ENCODE results near the gene MYCN.
"Not testable (repeated sequence)": the region's sequence is repeated elsewhere in the genome, so short reads cannot be mapped to it uniquely, and the experiment has no call there.

MYCN gene

DNA sequence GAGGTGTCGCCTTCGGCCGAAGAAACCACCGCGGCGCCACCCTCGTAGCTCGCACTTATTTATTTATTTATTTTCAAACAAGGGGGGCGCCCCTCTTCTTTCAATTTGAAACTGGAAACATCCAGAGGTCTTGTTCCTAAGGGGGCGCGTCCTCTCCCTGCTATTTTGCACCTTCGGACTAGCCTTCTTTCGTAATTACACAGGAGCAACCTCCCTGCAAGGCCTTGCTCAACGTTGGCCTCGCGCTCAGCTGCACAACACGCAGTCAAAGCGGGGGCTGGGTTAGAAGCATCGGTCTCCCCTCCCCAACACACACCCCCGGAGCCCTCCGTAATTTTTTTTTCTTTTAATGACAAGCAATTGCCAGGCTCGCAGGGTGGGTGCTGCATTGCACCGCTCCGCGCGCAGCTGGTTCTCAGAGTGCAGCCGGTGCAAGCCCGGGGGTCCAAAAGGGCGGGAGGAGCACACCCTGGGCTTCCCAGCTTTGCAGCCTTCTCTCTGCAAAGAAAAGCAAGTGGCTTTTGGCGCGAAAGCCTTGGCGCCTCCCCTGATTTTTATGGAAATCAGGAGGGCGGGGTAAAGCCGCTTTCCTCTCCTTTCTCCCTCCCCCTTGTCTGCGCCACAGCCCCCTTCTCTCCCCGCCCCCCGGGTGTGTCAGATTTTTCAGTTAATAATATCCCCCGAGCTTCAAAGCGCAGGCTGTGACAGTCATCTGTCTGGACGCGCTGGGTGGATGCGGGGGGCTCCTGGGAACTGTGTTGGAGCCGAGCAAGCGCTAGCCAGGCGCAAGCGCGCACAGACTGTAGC is at the start of gene MYCN:
MYCN (plus strand) TSS at position 697 of the 807 bp plus-strand sequence. CDS start 1,515 bp downstream, outside the sequence.
- DNase-seq: peak; percentile 66

DNA sequence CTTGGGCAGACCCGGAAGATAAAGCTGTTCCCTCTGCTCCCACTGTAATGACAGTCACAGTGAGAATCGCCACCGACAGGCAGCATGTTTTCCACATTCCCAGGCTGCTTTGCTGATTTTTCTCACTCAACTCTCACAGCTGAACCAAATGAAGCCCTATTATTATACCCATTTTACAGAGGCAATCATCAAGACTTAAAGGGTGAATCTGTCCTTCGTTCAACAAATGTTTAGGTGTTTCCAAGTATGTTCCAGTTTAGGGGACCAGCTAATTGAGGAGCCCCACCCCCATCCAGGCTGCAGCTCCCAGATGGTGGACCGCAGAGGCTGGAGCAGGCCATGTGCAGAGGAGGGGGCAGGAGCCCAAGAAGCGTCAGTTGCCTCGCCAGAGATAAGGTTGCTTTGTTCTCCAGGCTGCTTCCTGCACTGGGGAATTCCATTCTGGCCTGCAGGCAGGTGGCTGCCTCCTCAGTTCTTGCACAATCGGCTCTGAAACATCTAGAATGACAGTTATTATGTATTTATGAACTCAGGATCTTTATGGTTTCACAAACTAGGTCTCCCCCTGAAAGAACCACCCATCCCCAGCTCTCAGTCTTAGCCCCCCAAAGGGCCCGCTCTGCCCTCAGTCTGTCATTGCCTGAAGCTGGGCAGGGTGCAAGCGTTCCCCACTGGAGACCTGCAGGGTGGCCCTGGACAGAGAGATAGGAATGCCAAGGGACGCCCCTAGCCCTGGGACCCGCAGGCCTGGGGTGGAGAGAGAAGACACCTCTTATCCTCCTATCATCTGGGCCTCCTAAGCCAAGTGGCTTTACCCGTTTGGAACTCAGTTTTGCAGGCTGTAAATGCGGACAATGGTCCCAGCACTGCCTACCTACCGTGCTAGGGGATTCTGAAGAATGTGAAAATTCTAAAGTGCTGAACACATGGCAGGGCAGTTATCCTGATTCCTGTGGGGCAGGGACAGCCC is 49.1 kb upstream of the MYCN start:
- DNase-seq: no peak

DNA sequence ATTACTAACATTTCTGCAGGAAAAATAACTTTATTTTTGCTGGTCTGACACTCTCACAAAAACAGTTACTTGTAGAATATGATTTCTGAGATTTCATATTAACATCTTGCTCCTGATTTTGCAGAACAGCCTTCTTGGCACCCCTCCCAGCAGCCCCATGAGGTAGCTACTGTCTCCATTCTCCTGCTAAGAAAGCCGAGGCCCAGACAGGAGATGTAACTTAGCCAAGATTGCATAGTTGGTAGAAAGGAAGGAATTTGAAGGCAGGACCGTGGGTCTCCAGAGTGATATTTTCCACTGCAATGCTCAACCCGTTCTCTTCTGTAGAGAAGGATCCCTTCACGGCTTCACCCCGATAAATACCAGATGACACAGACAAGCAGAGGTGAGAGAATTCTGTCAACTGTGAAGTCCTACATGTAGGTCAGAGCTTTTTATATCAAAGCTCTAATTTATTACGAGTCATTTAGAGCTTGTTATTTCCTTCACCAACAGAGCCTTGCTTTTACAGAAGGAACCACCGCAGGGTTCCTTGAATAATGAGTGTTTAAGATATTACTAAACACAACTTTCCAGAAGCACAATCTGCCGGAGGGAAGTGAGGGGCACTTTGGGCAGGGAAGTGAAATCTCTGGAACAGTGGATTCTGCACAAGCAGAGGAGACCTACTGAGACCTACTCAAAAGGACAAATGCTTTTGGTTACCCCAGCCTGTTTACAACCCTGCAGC is 48.0 kb upstream of the MYCN start:
- DNase-seq: no peak

DNA sequence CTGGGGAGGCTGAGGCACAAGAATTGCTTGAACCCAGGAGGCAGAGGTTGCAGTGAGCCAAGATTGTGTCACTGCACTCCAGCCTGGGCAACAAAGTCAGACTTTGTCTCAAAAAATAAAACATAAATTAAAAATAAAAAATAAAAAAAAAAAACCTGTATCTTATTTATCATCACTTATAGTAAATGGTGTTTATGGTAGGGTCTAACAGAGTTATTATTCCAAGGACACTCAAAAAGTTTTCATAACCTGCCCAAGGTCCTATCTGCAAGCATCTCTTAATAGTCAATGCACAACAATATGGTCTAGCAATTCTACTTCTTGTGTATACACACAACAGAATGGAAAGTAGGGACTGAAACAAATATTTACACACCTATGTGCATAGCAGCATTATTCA is 47.3 kb upstream of the MYCN start:
- no peak for DNase-seq

DNA sequence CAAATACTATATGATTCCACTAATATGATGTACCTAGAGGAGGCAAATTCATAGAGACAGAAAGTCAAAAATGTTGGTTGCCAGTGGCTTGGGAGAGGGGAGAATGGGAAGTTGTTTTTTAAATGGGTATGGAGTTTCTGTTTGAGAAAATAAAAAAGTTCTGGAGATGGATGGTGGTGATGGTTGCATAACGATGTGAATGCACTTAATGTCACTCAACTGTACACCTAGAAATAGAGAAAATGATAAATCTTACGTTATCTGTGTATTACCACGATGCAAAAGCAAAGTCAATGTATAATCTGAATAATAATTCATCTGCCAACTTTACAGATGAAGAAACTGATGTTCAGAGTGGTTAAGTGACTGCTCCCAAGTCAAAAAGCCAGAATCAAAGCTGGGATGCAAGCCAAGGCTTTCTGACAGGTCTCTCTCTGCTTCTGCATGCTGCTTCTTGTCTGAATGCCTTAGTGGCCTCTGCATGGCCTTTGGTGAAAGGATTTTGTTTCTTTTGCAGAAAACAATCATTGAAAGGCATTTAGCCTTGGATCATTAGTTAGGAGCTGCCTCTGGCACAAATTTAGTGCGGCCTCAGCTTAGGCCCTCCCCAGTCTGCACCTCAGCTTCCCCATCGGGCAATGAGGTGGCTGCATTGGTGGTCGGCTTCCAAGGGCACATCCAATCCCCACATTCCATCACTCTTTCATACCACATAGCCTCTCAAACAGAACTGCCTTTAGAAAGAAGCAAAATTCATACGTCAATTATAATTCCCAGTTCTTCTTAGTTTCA is 46.5 kb upstream of the MYCN start:
- DNase-seq: no peak

GRCh38 chr2:15894481-15895144 is 45.7 kb upstream of the MYCN start:
- DNase-seq: no peak

DNA sequence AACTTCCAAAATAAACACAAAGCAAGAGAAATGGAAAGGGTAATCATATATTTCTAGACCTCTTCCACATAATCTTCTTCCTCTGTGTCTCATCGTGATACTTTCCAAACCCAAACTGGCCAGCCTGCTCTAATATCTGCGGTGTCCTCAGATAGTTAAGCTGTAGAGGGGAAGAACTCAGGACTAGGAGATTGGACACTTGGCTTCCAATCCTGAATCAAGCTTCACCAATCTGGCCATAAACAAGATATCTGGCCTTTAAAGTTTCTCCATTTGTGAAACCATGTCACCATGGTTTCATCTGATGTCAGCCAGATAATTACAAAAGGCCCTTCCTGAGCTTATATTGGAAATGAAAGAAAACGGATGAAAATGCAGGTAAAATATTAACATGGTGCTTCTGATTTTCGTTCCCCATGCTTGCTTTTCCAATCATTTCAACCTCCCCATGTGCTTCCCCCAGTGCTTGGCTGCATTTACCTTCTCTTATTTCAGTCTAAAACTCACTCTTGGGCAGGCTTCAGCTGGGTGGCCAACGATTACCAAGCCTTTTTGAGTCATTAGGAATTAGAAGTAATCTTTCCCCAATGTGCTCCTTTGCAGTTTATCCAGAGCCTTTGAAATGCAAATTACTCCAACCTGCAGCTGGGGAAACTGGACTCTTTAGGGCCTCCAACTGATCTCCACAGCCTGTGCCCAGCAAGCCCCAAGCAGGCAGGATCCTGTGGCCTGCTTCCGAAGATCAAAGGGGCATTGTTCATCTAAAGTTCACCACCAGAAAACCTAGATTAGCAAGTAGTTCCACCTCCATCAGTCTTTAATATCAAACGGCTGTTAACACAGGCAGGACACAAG is 44.5 kb upstream of the MYCN start:
- no peak for DNase-seq

DNA sequence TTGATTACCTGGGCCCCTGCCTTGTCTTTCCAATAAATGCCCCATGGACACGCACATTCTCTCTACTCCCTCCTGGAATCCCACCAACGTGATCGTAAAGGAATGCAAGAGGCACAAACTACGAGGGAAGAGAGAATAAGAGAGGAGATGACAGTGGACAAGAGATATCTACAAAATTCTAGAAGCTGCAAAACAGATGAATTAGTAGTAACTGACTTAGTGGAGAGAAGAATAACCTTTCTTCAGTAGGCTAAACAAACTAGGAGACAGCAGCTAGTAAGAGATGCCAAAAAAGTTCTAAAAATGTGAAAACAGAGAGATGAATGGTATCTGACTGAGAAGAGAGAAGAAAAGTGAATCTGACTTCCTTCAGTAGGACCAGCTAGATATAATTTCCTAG is 43.5 kb upstream of the MYCN start:
- no peak for DNase-seq

DNA sequence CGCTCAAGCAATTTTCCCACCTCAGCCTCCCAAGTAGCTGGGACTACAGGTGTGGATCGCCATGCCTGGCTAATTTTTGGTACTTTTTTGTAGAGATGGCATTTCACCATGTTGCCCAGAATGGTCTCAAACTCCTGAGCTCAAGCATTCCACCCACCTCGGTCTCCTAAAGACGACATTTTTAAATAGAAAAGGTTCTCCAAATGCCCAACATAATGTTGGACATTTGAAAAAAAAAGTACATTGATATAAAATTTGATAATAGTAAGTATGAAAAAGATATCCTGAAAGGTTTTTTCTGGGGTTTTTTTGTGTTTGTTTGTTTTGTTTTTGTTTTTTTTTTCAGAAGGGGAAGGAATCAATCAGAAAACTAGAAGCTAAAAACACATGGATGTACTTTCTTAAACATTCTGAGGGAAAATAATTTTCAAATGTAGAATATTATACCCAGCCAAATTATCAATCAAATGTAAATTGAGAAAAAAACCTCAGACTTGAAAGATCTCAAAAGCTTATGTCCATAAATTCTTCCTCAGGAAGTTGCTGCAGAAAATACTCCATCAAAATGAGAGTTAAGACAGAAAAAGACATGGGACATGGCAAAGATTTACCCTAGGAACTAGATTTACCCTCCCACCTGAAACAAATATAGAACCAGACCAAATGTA is 42.8 kb upstream of the MYCN start:
- DNase-seq: no peak

DNA sequence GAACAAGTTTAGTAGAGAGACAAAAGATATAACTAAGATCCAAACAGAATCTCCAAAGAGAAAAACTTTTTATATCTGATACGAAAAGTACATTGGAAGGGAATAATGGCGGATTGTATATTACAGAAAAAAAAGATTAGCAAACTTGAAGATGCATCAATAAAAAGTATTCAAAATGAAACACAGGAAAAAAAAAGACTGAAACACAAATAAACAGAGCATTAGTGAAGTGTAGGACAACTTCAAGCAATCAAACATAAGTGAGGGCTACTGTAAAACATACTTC is 41.1 kb upstream of the MYCN start:
- DNase-seq: no peak

GRCh38 chr2:15899751-15900493 is 40.4 kb upstream of the MYCN start:
- no peak for DNase-seq

DNA sequence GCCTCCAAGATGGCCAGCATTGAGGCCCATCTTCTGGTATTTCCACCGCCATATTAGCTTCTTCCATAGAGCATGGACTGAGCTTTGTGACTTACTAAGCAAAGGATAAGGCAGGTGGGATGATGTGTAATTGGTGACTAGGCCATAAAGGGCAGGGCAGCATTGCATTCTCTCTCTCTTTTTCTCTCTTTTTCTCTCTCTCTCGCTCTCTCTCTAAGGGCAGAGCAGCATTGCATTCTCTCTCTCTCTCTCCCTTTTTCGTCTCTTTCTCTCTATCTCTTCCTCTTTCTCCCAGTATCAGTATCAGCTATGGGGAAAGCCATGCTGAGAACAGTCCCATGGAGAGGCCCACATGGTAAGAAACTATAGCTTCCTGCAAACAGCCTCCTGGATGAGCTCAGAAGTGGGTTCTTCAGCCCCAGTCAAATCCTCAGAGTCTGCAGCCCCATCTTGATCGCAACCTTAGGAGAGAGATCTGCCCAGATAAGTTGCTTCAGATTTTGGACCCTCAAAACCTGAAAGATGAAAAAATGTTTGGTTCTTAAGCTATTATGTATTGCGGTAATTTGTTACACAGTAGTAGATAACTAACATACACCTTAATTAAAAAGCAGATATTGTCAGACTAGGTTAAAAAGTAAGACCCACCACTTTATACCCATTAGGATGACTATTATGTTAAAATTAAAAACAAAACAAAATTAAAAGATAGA is 39.1 kb upstream of the MYCN start:
- no peak for DNase-seq

- DNase-seq: no peak
Measured at GRCh38 chr2:15901808-15902130, 38.6 kb upstream of the MYCN start.

DNA sequence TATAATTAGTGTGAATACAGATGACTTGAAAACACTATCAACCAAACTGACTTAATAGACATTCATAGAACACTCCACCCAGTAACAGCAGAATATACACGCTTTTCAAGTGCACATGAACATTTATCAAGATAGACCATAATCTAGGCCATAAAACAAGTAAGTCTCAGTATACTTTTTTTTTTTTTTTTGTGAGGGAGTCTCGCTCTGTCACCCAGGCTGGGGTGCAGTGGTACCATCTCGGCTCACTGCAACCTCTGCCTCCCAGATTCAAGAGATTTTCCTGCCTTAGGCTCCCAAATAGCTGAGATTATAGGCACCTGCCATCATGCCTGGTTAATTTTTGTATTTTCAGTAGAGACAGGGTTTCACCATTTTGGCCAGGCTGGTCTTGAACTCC is 36.4 kb upstream of the MYCN start:
- not testable (repeated sequence) for DNase-seq

DNA sequence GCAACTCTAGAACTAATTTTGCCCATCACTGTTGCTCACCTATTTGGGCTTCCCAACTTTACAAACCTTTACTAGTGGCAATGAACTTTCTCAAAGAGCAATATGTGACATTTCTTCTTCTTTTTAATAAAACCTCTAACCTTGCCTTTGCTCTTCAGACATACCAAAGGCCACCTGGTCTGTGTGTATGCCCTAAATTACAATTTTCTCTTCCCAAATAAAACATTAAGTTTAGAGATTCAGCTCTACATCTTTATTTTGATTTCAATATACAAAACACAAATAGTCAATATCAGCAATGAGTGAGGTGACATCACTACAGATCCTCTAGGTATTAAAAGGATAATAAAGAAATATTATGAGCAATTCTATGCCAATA is 35.1 kb upstream of the MYCN start:
- DNase-seq: no peak

DNA sequence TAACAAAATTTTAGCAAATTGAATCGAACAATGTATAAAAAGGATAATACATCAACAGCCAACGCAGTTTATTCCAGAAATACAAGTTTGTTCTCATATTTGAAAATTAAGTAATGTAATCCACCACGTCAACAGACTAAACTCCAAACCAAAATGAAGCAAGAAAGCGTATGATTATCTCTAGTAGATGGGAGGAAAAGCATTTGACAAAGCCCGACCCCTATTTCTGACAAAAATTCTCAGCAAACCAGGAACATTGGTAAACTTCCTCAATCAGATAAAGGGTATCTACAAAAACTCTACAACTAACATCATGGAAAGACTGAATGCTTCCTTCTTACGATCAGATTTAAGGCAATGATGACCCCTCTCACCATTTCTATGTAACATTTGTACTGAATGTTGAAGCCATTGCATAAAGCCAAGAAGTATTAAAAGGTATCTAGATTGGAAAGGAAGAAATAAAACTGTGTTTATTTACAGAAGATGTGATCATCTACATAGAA is 34.3 kb upstream of the MYCN start:
- DNase-seq: no peak

GRCh38 chr2:15906778-15907177 is 33.6 kb upstream of the MYCN start:
- no peak for DNase-seq

DNA sequence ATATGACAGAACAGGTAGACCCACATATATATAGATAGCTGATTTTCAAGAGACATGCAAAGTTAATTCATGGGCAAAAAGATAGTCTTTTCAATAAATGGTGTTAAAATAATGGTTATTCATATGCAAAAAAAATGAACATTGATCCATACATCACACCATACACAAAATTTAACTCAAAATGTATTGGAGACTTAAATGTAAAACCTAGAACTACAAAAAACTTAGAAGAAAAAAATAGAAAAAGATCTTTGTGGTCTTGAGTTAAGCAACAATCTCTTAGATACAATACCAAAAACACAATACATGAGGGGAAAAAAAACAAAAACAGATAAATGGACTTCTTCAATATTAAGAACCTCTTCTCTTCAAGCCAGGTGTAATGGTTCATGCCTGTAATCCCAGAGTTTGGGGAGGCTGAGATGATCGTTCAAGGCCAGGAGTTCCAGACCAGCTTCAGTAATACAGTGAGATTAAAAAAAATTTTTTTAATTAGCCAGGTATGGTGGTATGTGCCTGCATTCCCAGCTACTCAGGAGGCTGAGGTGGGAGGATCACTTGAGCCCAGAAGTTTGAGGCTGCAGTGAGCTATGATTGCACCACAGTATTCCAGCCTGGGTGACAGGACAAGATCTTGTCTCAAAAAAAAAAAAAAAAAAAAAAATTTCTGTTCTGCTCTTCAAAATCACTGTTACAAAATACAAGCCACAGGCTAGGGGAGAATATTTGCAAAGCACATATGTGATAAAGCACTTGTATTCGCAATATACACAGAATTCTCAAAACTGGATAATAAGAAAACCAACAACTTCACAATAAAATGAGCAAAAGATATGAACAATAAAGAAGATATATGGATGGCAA is 32.7 kb upstream of the MYCN start:
- DNase-seq: no peak

Measured in KG1 (cell line).